Neural cell (in vitro differentiated cells): ENCODE results near the gene CST9L. TPM values are rescaled to one million over a fixed set of nuclear protein-coding genes. Genes with fewer than 3 reads are reported as not detected.

ENCODE experiments used
- H2AFZ ChIP-seq: fragments of 200-600, 300-800 bp; sonication (generic), shearing (Covaris generic); 2 replicates; pipeline ENCODE4 v1.6.0; 2014; ENCODE audit warnings: low read depth, mild to moderate bottlenecking, antibody characterized with exemption, low read length, moderate library complexity
- H3F3A ChIP-seq: fragments of 200-600 bp; shearing (Covaris generic); 2 replicates; pipeline ENCODE4 v1.6.1; 2016; ENCODE audit warnings: mild to moderate bottlenecking, moderate library complexity, mixed read lengths, antibody characterized with exemption, low read length; ENCODE audit not compliant: insufficient read depth, poor library complexity, severe bottlenecking
- H3K27ac ChIP-seq: fragments of 200-600, 300-800 bp; sonication (generic), shearing (Covaris generic); 2 replicates; pipeline ENCODE4 v1.5.1; 2014; ENCODE audit warnings: mild to moderate bottlenecking, low read length, moderate library complexity
- H3K27me3 ChIP-seq: fragments of 300-800, 200-600 bp; sonication (generic), shearing (Covaris generic); 2 replicates; pipeline ENCODE4 v1.6.0; 2014; ENCODE audit warnings: mild to moderate bottlenecking, low read depth, low read length, moderate library complexity; ENCODE audit not compliant: insufficient read depth
- H3K36me3 ChIP-seq: fragments of 300-800, 200-600 bp; sonication (generic), shearing (Covaris generic); 2 replicates; pipeline ENCODE4 v1.5.1; 2014; ENCODE audit warnings: mild to moderate bottlenecking, antibody characterized with exemption, low read length, moderate library complexity; ENCODE audit not compliant: insufficient read depth
- H3K4me2 ChIP-seq: fragments of 300-800, 200-600 bp; sonication (generic), shearing (Covaris generic); 2 replicates; pipeline ENCODE4 v1.6.0; 2014; ENCODE audit warnings: mild to moderate bottlenecking, low read length
- H3K4me3 ChIP-seq: fragments of 300-800, 200-600 bp; sonication (generic), shearing (Covaris generic); 2 replicates; pipeline ENCODE4 v1.5.1; 2014; ENCODE audit warnings: mild to moderate bottlenecking, low read length, moderate library complexity
- H3K79me2 ChIP-seq: fragments of 200-600 bp; shearing (Covaris generic); replicated peaks from 2 replicates; pipeline ENCODE4 v1.6.0; 2014; ENCODE audit warnings: mild to moderate bottlenecking, low read length, moderate library complexity; ENCODE audit not compliant: insufficient read depth
- H3K9ac ChIP-seq: fragments of 300-800, 200-600 bp; sonication (generic), shearing (Covaris generic); 2 replicates; pipeline ENCODE4 v1.6.1; 2016; ENCODE audit warnings: mild to moderate bottlenecking, low read length, mixed read lengths
- H3K9me2 ChIP-seq: fragments of 200-600 bp; shearing (Covaris generic); 2 replicates; pipeline ENCODE4 v1.6.1; 2016; ENCODE audit warnings: mild to moderate bottlenecking, low read length, mixed read lengths; ENCODE audit not compliant: insufficient read depth
- H3K9me3 ChIP-seq: fragments of 200-600, 300-800 bp; sonication (generic), shearing (Covaris generic); 2 replicates; pipeline ENCODE4 v1.6.1; 2016; ENCODE audit warnings: mild to moderate bottlenecking, mixed run types, low read length, moderate library complexity, mixed read lengths
- H4K20me1 ChIP-seq: fragments of 200-600 bp; shearing (Covaris generic); 2 replicates; pipeline ENCODE4 v1.6.1; 2016; ENCODE audit warnings: mild to moderate bottlenecking, mixed run types; ENCODE audit not compliant: insufficient read depth
- CTCF ChIP-seq: fragments of 450-650 bp; IDR thresholded peaks from 2 replicates; pipeline ENCODE4 v1.5.1; 2014; ENCODE audit warnings: antibody characterized with exemption, mild to moderate bottlenecking, moderate library complexity; ENCODE audit not compliant: poor library complexity, severe bottlenecking
- EP300 ChIP-seq: fragments of 450-650 bp; conservative IDR thresholded peaks from 2 replicates; pipeline ENCODE4 v1.6.1; 2014; ENCODE audit warnings: antibody characterized with exemption, mild to moderate bottlenecking, moderate library complexity; ENCODE audit not compliant: poor library complexity, severe bottlenecking
- EZH2 ChIP-seq: fragments of 200-600, 300-800 bp; shearing (Covaris generic), sonication (generic); IDR thresholded peaks from 2 replicates; pipeline ENCODE4 v1.6.1; 2014; ENCODE audit warnings: antibody characterized with exemption, low read length, borderline replicate concordance, mild to moderate bottlenecking; ENCODE audit not compliant: insufficient read depth, poor library complexity, severe bottlenecking
- MXI1 ChIP-seq: fragments of 450-650 bp; conservative IDR thresholded peaks from 2 replicates; pipeline ENCODE4 v1.6.1; 2014; ENCODE audit warnings: antibody characterized with exemption, mild to moderate bottlenecking; ENCODE audit not compliant: poor library complexity, severe bottlenecking
- POLR2AphosphoS5 ChIP-seq: IDR thresholded peaks from 2 replicates; pipeline ENCODE4 v1.6.1; 2012
- RAD21 ChIP-seq: fragments of 450-650 bp; conservative IDR thresholded peaks from 2 replicates; pipeline ENCODE4 v1.6.1; 2014; ENCODE audit warnings: antibody characterized with exemption, mild to moderate bottlenecking, moderate library complexity
- REST ChIP-seq: IDR thresholded peaks from 2 replicates; pipeline ENCODE4 v1.6.1; 2012; ENCODE audit warnings: borderline replicate concordance
- SMC3 ChIP-seq: fragments of 450-650 bp; conservative IDR thresholded peaks from 2 replicates; pipeline ENCODE4 v1.6.1; 2014; ENCODE audit warnings: antibody characterized with exemption, mild to moderate bottlenecking, moderate library complexity; ENCODE audit not compliant: poor library complexity
- TAF1 ChIP-seq: IDR thresholded peaks from 2 replicates; pipeline ENCODE4 v1.6.1; 2012; ENCODE audit warnings: low read depth
- polyA plus RNA-seq: library from polyadenylated mRNA; depleted of rRNA; stranded (reverse); fragments of >200 nt; gene quantifications from 2 replicates; pipeline ENCODE4 v1.2.3, GENCODE V29; 2014

Gene CST9L
- polyA plus RNA-seq, 1 donor from 2014 or later, result not detected

- no peak overlapping the region for H3K9ac ChIP-seq
- H3K9me2 ChIP-seq, result no peaks in the 10 kb centered on the region
- H4K20me1 ChIP-seq, result no peaks in the 10 kb centered on the region
- H2AFZ ChIP-seq, result no peak overlapping the region
- H3K79me2 ChIP-seq, result no peaks in the 10 kb centered on the region
- TF ChIP-seq TAF1 (no peak), POLR2AphosphoS5 (no peak)
- H3F3A ChIP-seq, result no peaks in the 10 kb centered on the region
- no peaks in the 10 kb centered on the region for H3K36me3 ChIP-seq
- H3K9me3 ChIP-seq, result no peaks in the 10 kb centered on the region
- H3K4me3 ChIP-seq, result no peak overlapping the region
- H3K27me3 ChIP-seq, result no peaks in the 10 kb centered on the region
- no peak overlapping the region for H3K27ac ChIP-seq
- H3K4me2 ChIP-seq, result no peak overlapping the region
These were observed 35.8 kb downstream of the CST9L start for GRCh38 chr20:23532533-23532932.

- no peak for TF ChIP-seq EP300
- no peak for TF ChIP-seq REST
- no peak for TF ChIP-seq CTCF
- TF ChIP-seq MXI1, result no peak
- no peaks in the 10 kb centered on the region for H3K9me3 ChIP-seq
- H3K27me3 ChIP-seq, result no peaks in the 10 kb centered on the region
- H3K4me2 ChIP-seq, result no peak overlapping the region
- no peaks in the 10 kb centered on the region for H3K79me2 ChIP-seq
- H3K9ac ChIP-seq, result no peak overlapping the region
- no peak overlapping the region for H3K27ac ChIP-seq
- H3K36me3 ChIP-seq, result no peaks in the 10 kb centered on the region
- H4K20me1 ChIP-seq, result no peaks in the 10 kb centered on the region
- no peak overlapping the region for H3K4me3 ChIP-seq
- no peaks in the 10 kb centered on the region for H3F3A ChIP-seq
- no peak overlapping the region for H2AFZ ChIP-seq
- H3K9me2 ChIP-seq, result no peaks in the 10 kb centered on the region
These were observed 37.2 kb downstream of the CST9L start for GRCh38 chr20:23530937-23531567.

DNA sequence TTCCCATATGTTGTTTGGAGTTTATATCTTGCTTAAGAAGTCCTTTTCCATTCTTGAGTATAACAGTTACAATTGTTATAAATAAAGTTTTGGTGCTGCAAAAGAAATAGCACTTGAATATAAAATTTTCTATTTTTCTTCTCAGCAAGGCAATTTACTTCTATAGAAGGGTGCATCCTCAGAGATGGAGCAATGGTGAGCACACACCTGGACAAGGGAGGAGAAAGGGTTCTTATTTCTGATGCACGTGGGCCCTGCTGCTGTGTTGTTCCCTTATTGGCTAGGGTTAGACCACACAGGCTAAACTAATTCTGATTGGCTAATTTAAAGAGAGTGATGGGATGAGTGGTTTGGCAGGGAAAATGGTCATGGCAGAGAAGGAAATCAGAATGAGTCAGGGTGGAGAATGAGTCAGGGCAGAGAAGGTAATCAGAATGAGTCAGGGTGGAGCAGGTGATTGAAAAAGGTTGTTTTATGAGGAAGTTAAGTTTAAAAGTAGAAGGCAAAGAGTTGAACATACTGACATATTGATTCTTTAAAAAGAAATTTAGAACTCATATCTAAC lies 39.3 kb downstream of the CST9L start:
- no peaks in the 10 kb centered on the region for H3K36me3 ChIP-seq
- no peaks in the 10 kb centered on the region for H3K9me3 ChIP-seq
- H3K9ac ChIP-seq, result no peak overlapping the region
- no peaks in the 10 kb centered on the region for H3K9me2 ChIP-seq
- no peaks in the 10 kb centered on the region for H3K27me3 ChIP-seq
- H3K4me2 ChIP-seq, result no peak overlapping the region
- H3K79me2 ChIP-seq, result no peaks in the 10 kb centered on the region
- no peaks in the 10 kb centered on the region for H4K20me1 ChIP-seq
- no peaks in the 10 kb centered on the region for H3F3A ChIP-seq
- H3K27ac ChIP-seq, result no peak overlapping the region
- H2AFZ ChIP-seq, result no peak overlapping the region
- H3K4me3 ChIP-seq, result no peak overlapping the region
- no peak for TF ChIP-seq SMC3
- TF ChIP-seq MXI1, result no peak
- no peak for TF ChIP-seq CTCF
- TF ChIP-seq REST, result no peak
- TF ChIP-seq EZH2, result no peak
- TF ChIP-seq TAF1, result no peak
- no peak for TF ChIP-seq EP300
- no peak for TF ChIP-seq POLR2AphosphoS5
- TF ChIP-seq RAD21, result no peak
